AML-193 (cell line): ENCODE measurements around the gene WTAP.
"Not testable (repeated sequence)": the region's sequence is repeated elsewhere in the genome, so short reads cannot be mapped to it uniquely, and the experiment has no call there.

Experiments used
- DNase-seq, 2 experiments: peaks; one replicate each; lab custom pipeline; 2025; lab: John Stamatoyannopoulos, UW

WTAP gene

DNA sequence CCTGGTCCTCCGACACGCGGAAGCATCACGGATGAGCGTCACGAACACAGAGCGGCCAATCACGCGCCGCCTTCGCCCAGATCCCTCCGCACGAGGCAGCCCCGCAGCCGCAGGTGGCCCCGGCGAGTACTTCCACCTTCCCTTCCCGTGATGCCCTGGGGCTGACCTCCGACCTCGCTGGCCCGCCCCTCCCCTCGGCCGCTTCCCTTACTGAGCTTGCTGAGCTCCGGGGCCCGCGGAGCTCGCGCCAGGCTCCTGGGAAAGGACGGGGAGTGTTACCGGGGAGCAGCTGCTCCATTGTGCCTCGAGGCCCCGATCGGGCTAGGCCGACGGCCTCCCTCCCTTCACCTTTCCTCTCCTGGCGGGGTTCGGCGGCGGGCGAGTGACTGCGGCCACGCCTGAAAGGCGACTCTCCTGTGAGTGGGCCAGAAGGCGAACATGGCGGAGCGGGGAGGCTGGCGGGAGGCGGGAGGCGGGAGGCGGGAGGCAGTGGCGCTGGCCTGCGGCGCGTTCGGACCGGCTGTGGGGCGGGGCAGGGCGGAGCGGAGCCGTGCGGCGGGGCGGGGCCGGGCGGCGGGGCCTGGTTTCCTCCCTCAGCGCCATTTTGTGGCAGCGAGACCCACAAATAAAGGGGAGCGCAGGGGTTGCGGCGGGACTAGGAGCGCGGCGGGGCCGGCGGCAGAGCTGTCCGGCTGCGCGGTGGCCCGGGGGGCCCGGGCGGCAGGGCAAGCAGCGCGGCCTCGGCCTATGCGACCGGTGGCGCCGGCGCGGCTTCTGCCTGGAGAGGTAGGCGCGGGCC, at the start of gene WTAP:
Gene WTAP (plus strand): TSS at position 589 of the 799 bp plus-strand sequence. CDS start 8,760 bp downstream, outside the sequence.
- DNase-seq: peak; percentile 93 to 98

DNA sequence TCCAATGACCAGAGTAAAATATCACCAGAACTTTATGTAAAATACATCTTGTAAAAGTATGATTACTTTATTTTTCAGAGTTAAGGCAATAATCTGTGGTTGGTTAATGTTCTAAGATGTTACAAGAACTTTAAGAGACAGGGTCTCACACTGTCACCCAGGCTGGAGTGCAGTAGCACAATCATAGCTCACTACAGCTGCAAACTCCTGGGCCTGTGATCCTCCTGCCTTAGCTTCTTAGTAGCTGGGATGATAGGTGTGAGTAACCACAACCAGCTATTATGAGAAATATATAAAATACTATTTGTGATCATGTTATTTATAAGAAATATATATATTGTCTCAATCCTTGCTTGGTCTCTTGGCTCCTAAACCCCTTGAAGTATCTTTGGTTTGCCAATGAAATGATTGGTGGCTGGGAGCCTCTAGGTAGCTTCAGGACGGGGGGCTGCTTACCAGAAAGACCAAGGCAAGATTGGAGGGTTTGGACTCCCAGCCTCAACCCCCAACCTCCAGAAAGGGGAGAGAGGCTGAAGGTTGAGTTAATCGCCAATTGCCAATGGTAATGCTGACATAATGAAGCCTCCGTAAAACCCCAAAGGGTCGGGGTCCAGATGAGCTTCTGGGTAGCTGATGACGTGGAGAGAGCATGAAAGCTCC, 49.7 kb upstream of the WTAP start:
- DNase-seq: no peak

- no peak for DNase-seq
Measured at GRCh38 chr6:159678574-159678973, 48.7 kb upstream of the WTAP start.

DNA sequence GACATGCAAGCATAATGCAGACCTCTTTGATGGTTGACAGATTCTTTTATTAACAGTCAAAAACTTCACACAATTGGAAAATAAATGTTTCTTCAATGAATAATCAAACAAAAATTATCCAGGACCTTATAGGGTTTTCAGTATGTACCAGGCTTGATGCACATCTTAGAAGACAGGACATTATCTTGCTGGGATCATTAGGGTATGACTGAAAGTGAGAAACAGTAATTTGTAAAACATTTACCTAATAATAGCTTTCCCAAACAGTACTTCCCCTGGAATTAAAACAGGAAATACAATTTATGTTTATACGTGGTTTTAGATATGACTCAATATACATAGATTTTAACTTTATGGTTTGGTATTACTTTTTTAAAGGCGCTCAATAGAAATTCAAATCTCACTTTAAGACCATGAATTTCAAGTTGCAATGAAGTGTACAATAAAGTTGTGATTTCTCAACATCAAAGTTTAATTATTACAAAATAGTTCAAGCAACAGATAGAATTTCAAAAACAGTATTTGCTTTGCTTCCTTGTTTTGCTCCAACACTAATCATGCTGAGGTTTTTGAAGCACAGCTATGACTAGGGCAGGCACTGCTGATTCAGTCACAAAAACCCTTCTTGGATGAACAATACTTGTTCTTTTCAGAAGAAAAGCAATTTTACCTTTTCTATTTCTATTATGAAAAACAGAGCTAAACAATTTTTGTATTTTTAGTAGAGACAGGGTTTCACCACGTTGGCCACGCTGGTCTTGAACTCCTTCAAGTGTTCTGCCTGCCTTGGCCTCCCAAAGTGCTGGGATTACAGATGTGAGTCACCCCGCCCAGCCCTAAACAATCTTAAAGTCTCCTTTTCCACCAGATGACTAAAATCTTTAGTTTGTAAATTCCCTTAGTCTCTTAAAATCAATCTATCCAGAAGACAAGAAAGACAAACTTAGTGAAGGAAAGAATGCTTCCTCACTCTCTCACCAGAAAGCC, 47.9 kb upstream of the WTAP start:
- peak in 1 of 2 experiments; percentile 26 for DNase-seq

GRCh38 chr6:159680104-159680503, 47.2 kb upstream of the WTAP start:
- no peak for DNase-seq

- no peak for DNase-seq
Measured at GRCh38 chr6:159681191-159681880, 46.0 kb upstream of the WTAP start.

GRCh38 chr6:159682295-159682694, 45.0 kb upstream of the WTAP start:
- no peak for DNase-seq

GRCh38 chr6:159682810-159683209, 44.5 kb upstream of the WTAP start:
- DNase-seq: no peak

- DNase-seq: no peak
Measured at GRCh38 chr6:159684013-159684304, 43.3 kb upstream of the WTAP start.

- DNase-seq: no peak
Measured at GRCh38 chr6:159686040-159686439, 41.3 kb upstream of the WTAP start.

- no peak for DNase-seq
Measured at GRCh38 chr6:159686703-159687102, 40.6 kb upstream of the WTAP start.

DNA sequence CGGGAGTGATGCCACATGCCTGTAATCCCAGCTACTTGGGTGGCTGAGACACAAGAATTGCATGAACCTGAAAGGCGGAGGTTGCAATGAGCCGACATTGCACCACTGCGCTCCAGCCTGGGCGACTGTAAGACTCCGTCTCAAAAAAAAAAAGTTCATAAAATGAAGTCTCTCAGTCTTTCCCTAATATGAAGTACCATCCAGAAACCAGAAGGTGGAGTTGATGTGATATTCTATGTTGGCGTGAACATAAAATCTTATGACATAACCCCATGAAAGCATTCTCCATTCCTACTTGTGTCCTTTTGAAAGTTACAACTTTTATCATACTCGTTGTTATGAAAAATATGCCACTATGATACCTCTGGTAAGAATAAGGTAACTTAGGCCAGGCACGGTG, 40.0 kb upstream of the WTAP start:
- DNase-seq: peak in 1 of 2 experiments; percentile 10

- no peak for DNase-seq
Measured at GRCh38 chr6:159688266-159688905, 38.9 kb upstream of the WTAP start.

DNA sequence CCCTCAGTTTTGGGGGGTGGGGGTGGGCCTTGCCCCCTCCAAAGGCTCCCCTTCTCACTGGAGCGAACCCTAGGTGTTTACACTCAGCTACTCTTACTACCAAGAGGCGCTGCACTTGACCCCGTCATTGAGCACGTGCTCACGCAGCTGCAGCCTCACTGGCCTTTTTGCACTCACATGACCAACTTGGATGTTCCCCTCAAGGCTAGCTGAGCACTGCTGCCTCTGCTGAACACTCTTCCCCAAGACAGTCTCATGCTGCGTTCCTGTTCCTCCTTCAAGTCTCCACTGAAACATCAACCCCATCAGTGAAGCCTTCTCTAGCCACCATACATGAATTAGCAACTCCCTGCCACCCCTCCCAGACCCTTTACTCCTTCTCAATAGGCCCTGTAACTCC, 38.3 kb upstream of the WTAP start:
- no peak for DNase-seq

DNA sequence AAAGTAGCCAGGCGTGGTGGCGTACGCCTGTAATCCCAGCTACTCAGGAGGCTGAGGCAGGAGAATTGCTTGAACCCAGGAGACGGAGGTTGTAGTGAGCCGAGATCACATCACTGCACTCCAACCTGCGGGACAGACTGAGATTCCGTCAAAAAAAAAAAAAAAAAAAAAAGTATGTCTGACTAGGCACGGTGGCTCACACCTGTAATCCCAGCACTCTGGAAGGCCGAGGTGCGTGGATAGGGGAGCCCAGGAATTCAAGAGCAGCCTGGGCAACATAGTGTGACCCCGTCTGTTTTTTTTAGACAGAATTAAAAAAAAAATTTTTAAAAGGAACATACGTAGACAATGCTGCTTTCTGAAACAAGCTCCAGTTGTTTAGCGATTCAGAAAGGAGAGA, 37.2 kb upstream of the WTAP start:
- not testable (repeated sequence) for DNase-seq

DNA sequence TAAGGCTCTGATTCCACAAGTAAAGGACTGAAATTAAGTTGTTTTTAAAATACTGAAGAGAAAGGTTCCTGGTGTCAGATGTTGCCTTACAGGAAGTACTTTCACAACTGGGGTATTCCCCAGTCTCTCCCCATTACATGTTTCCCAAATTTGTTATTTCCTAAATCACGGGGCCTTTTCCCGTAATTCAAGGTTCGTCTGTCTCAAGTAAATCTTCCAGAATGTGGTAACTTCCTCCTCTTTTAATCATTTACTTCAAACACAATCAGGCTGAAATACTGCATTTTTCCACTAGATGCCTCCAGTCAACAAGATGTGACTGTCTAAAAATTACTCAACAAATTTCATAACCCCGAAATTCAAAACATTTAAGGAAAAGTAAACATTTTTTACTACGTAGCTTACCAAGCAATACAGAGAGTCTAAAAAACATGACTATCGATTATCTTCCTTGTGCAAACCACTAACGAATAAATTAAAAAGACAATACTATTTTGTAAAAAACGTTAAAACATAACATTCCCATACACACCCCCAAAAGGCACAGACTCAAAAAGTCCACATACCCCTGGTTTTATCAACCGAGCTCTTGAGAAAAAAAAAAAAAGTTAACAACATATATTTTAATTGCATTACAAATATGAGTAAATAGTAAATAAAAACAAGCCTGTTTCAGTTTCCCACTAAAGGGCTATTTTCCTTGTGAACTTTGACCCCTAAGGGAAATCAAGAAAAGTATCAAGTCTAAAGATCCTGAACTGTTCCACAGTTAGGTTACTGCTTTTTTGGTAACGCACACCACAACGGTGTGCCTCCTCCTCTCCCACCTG, 36.0 kb upstream of the WTAP start:
- peak; percentile 91 to 94 for DNase-seq

- DNase-seq: no peak
Measured at GRCh38 chr6:159691963-159692287, 35.4 kb upstream of the WTAP start.

DNA sequence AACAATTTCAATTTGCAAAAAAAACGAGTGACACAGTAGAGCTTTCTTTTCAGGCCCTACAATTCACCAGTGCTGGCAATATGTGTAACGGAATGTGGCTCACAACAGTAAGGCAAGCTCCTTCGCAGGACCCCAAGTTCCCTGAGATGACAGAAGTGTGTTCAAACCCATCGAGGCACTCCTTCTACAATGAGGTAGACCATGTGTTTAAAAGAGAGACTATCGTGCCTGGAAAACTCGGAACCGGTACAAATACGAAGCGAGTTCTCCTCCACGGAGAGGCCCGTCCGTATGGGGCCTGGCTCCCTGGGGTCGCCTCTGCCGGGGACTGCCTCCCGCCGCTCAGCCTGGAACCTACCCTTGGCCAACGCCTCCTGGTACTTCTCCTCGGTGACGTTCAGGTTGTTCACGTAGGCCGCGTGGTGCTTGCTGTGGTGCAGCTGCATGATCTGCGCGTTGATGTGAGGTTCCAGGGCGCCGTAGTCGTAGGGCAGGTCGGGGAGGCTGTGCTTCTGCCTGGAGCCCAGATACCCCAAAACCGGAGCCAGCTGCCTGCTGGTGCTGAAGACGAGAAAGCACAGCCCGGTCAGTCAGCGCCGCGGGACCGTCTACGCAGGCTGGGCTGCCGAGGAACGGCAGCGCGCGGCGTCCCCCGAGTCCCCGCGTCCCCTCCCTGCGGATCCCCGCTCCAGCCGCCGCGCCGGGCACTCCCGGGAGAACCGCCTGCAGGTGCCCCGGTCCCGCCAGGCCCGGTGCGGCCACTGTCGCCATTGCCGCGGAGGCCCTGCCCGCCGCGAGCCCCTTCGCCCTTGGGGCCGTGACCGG, 34.8 kb upstream of the WTAP start:
- peak; percentile 35 to 57 for DNase-seq

DNA sequence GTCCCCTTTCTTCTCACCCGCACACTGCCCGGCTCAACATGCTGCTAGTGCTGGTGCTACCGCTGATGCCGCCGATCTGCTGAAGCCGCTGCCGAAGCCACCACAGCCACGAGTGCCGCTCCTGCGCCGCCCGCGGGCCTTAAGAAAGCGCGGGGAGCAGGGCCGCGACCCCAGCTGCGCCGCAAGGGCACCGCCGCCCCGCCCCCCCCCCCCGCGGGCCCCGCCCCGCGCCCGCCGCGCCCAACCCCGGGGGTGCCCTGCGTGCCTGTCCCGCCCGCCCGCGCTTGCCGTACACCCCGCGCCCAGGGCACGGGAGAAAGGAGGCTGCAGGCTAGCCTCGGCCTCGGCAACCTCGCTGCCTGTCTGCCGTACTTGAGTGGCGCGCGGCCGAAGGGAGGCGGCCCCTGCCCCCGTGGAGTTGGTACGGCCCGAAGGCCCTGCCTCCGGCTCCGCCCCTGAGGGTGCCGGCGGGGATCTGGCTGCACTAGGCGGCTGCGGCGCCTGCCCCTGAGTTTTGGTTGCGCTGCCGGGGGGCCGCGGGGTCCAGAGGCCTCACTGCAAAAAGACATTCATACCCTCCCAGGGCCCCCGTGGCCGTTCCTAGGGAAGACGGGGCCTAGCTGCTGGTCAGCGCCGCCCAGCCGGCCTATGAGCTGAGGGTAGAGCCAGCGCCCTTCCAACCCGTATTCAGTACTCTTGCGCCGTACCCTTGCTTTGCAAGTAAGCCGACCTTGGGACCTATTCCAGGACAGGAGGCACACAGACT, 34.0 kb upstream of the WTAP start, which contains the start of gene SOD2:
Gene SOD2 (minus strand): TSS at position 114 of the 766 bp plus-strand sequence. CDS start 74 bp downstream, at position 40.
- peak; percentile 82 to 88 for DNase-seq
